Measurements from ENCODE around the gene MARCHF2.
A peak's percentile ranks its signal among the peaks of the same experiment; 100 is the strongest.

Gene MARCHF2

DNA sequence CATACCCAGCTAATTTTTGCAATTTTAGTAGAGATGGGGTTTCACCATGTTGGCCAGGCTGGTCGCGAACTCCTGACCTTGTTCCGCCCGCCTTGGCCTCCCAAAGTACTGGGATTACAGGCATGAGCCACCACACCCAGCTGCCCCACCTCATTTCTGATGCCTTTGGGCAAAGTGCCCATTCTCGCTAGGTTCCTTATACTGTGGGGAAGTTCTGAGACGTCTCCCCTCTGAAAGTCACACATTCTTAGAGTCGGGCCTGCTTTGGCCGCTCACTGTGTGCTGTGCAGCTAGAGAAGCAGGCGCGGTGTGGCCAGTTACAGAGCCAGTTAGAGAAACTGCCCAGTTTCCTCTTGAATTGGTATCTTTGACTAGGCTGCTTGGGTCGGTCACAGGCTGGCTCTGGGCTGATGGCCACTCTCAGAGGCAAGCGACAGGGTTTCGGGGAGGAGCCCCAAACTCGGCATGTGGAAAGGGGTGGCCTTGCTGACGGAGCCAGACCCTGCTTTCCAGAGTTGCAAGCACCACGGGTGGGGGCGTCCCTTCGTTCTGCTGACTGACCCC is 71.3 kb downstream of the MARCHF2 start:
- Histone ChIP-seq H3K9ac (no peak overlapping the region), H3K4me2 (no peak overlapping the region), H3K9me3 (no peaks in the 10 kb centered on the region), H3K4me3 (no peak overlapping the region), H3K36me3 (peaks cover 100% of the 10 kb centered on the region), H3K27ac (no peak overlapping the region), H3K4me1 (peaks cover 47% of the 10 kb centered on the region), H3K27me3 (no peaks in the 10 kb centered on the region), H4K20me1 (peaks cover 100% of the 10 kb centered on the region)
- TF ChIP-seq Cebpa-rat (IDR thresholded peaks at IDR 0.05), result no peak

DNA sequence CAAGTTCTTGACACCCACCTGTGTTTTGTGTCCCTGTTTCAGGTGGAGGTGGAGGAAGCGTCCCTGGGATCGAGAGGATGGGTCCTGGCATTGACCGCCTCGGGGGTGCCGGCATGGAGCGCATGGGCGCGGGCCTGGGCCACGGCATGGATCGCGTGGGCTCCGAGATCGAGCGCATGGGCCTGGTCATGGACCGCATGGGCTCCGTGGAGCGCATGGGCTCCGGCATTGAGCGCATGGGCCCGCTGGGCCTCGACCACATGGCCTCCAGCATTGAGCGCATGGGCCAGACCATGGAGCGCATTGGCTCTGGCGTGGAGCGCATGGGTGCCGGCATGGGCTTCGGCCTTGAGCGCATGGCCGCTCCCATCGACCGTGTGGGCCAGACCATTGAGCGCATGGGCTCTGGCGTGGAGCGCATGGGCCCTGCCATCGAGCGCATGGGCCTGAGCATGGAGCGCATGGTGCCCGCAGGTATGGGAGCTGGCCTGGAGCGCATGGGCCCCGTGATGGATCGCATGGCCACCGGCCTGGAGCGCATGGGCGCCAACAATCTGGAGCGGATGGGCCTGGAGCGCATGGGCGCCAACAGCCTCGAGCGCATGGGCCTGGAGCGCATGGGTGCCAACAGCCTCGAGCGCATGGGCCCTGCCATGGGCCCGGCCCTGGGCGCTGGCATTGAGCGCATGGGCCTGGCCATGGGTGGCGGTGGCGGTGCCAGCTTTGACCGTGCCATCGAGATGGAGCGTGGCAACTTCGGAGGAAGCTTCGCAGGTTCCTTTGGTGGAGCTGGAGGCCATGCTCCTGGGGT is 72.7 kb downstream of the MARCHF2 start:
- H3K27me3 ChIP-seq, result no peaks in the 10 kb centered on the region
- H4K20me1 ChIP-seq, result peaks cover 100% of the 10 kb centered on the region
- H3K27ac ChIP-seq, result peak overlapping the region; percentile 91
- TF ChIP-seq Cebpa-rat (IDR thresholded peaks at IDR 0.05), result no peak
- H3K36me3 ChIP-seq, result peaks cover 100% of the 10 kb centered on the region
- peak overlapping the region; percentile 79 for H3K4me2 ChIP-seq
- H3K4me3 ChIP-seq, result no peak overlapping the region
- H3K9me3 ChIP-seq, result no peaks in the 10 kb centered on the region
- peak overlapping the region; percentile 55 for H3K9ac ChIP-seq
- H3K4me1 ChIP-seq, result peaks cover 47% of the 10 kb centered on the region

GRCh38 chr19:8486661-8487136 is 73.6 kb downstream of the MARCHF2 start:
- Histone ChIP-seq H3K9ac (peak overlapping the region; percentile 55), H3K27me3 (no peaks in the 10 kb centered on the region), H3K4me1 (peaks cover 47% of the 10 kb centered on the region), H3K4me3 (peak overlapping the region; percentile 33), H3K4me2 (peak overlapping the region; percentile 79), H3K9me3 (no peaks in the 10 kb centered on the region), H3K36me3 (peaks cover 99% of the 10 kb centered on the region), H3K27ac (peak overlapping the region; percentile 91), H4K20me1 (peaks cover 93% of the 10 kb centered on the region)
- TF ChIP-seq Cebpa-rat (IDR thresholded peaks at IDR 0.05), result no peak

DNA sequence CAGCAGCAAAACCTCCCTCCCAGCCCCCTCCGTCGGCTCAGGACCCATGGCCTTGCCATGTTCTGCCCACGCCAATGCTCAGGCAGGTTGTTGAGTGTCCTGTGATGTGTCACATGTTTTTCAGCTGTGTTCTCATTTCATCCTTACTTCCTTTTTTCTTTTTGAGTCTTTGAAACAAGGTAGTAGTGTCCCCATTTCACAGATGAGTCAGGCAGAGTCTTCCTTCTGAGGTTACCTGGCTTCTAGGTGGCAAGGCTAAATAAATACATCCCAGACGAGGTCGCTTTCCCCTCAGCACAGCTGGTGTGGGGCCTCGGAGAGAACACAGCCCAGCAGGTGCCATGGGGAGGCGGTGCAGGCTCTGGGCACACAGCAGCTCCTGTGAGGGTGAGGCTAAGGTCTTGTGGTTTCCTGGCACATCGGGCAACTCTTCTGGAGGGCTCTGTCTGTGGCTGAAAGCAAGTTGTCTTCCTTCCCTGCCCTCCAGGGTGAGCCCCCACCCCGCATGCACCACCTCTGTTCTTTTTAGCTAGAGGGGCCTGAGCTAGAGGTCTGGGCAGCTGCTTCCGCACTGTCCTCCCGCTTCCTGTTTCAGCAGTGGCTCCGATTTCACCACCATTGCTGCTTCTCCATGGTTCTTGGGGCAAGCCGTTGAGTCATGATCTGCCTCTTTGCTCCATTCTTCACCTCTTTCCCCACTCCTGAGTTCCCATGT is 74.2 kb downstream of the MARCHF2 start:
- Histone ChIP-seq H3K4me2 (peak overlapping the region; percentile 79), H3K36me3 (peaks cover 93% of the 10 kb centered on the region), H3K27me3 (no peaks in the 10 kb centered on the region), H3K4me1 (peaks cover 47% of the 10 kb centered on the region), H4K20me1 (peaks cover 87% of the 10 kb centered on the region), H3K9ac (peak overlapping the region; percentile 63; the same call in 1 of the 2 replicates), H3K9me3 (no peaks in the 10 kb centered on the region), H3K27ac (peak overlapping the region; percentile 91), H3K4me3 (peak overlapping the region; percentile 33)
- peak; percentile 44; the same call in 1 of the 2 replicates for TF ChIP-seq Cebpa-rat (IDR thresholded peaks at IDR 0.05)

GRCh38 chr19:8488365-8488764 is 75.3 kb downstream of the MARCHF2 start:
- TF ChIP-seq Cebpa-rat (IDR thresholded peaks at IDR 0.05), result no peak
- peaks cover 83% of the 10 kb centered on the region for H3K36me3 ChIP-seq

More at GRCh38 chr19:8488365-8488764, 75.3 kb downstream of the MARCHF2 start:
- H4K20me1 ChIP-seq, result peaks cover 76% of the 10 kb centered on the region
- peak overlapping the region; percentile 63; the same call in 1 of the 2 replicates for H3K9ac ChIP-seq
- peaks cover 51% of the 10 kb centered on the region for H3K4me1 ChIP-seq
- peak overlapping the region; percentile 79 for H3K4me2 ChIP-seq
- H3K27me3 ChIP-seq, result no peaks in the 10 kb centered on the region
- no peaks in the 10 kb centered on the region for H3K9me3 ChIP-seq
- H3K4me3 ChIP-seq, result no peak overlapping the region
- H3K27ac ChIP-seq, result peak overlapping the region; percentile 91
